C4-2B (cell line): ENCODE data around the gene TMEM14A.
"Not testable (repeated sequence)": the region's sequence is repeated elsewhere in the genome, so short reads cannot be mapped to it uniquely, and the experiment has no call there.

Experiments
- H3K27ac ChIP-seq: fragments of 450-650 bp; 2 replicates; pipeline ENCODE4 v1.5.1; 2017
- CTCF ChIP-seq: fragments of 450-650 bp; conservative IDR thresholded peaks from 2 replicates; pipeline ENCODE4 v1.5.1; 2017; ENCODE audit warnings: mild to moderate bottlenecking
- ZFX ChIP-seq: fragments of 450-650 bp; IDR thresholded peaks from 2 replicates; pipeline ENCODE4 v1.6.1; 2017

The TMEM14A gene

GRCh38 chr6:52694404-52694803, 23.5 kb downstream of the TMEM14A start:
- H3K27ac ChIP-seq, result no peak overlapping the region
- TF ChIP-seq CTCF (no peak), ZFX (no peak)

- TF ChIP-seq ZFX (no peak), CTCF (no peak)
- no peak overlapping the region for H3K27ac ChIP-seq
Measured at GRCh38 chr6:52696418-52696817, 25.5 kb downstream of the TMEM14A start.

- TF ChIP-seq ZFX (no peak), CTCF (peak; percentile 24; the same call in 1 of the 2 replicates)
- no peak overlapping the region for H3K27ac ChIP-seq
Measured at GRCh38 chr6:52697903-52698302, 27.0 kb downstream of the TMEM14A start.

GRCh38 chr6:52704060-52704459, 33.1 kb downstream of the TMEM14A start:
- TF ChIP-seq ZFX, result no peak
- no peak for TF ChIP-seq CTCF
- H3K27ac ChIP-seq, result no peak overlapping the region

GRCh38 chr6:52704781-52705502, 34.0 kb downstream of the TMEM14A start:
- not testable (repeated sequence) for H3K27ac ChIP-seq

- TF ChIP-seq CTCF (no peak), ZFX (no peak)
Measured at GRCh38 chr6:52706001-52706400, 35.1 kb downstream of the TMEM14A start.

GRCh38 chr6:52707963-52708680, 37.2 kb downstream of the TMEM14A start:
- no peak overlapping the region for H3K27ac ChIP-seq
- TF ChIP-seq CTCF (no peak), ZFX (no peak)

More at GRCh38 chr6:52706001-52706400, 35.1 kb downstream of the TMEM14A start:
- H3K27ac ChIP-seq, result no peak overlapping the region
